Esophagus squamous epithelium (tissue), 4 donors: ENCODE data around the gene TXLNB.

Experiments used
- POLR2A ChIP-seq, 4 donors: fragments of 450-650 bp; IDR thresholded peaks; one replicate each; pipeline ENCODE4 v1.6.1; 2017; ENCODE audit warnings: antibody characterized with exemption in 4 of 4, mild to moderate bottlenecking in 4 of 4, moderate library complexity in 3 of 4
- TF ChIP-seq, protein P1 (sequence below), 6 experiments: fragments of 450-650 bp in 4 of 6; fragments of 200-600 bp in 2 of 6; sonication (generic) in 2 of 6; IDR thresholded peaks; one replicate each; pipeline ENCODE4 v1.5.1; 2016 to 2019; ENCODE audit warnings: antibody characterized with exemption in 6 of 6, mild to moderate bottlenecking in 4 of 6, moderate library complexity in 4 of 6

- TF ChIP-seq, protein P1, sequence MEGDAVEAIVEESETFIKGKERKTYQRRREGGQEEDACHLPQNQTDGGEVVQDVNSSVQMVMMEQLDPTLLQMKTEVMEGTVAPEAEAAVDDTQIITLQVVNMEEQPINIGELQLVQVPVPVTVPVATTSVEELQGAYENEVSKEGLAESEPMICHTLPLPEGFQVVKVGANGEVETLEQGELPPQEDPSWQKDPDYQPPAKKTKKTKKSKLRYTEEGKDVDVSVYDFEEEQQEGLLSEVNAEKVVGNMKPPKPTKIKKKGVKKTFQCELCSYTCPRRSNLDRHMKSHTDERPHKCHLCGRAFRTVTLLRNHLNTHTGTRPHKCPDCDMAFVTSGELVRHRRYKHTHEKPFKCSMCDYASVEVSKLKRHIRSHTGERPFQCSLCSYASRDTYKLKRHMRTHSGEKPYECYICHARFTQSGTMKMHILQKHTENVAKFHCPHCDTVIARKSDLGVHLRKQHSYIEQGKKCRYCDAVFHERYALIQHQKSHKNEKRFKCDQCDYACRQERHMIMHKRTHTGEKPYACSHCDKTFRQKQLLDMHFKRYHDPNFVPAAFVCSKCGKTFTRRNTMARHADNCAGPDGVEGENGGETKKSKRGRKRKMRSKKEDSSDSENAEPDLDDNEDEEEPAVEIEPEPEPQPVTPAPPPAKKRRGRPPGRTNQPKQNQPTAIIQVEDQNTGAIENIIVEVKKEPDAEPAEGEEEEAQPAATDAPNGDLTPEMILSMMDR (IDR thresholded peaks at IDR 0.05) = peak in 5 of 6 experiments; percentile 34 to 68 (median 61)
- TF ChIP-seq POLR2A (IDR thresholded peaks at IDR 0.05) = no peak
These were observed 41.3 kb downstream of the TXLNB start for GRCh38 chr6:139250296-139251044.
